Activated T-cell treated with anti-CD3 and anti-CD28 coated beads, Interleukin-2, amount 50 U/mL, for 72 hours (primary cell): ENCODE results near the gene ANP32A. TPM values are rescaled to one million over a fixed set of nuclear protein-coding genes. Genes with fewer than 3 reads are reported as not detected.

Source experiments
- ATAC-seq, 2 donors: fragments of 150-1000 bp; cut with Tn5 transposase; replicated peaks in 1 of 2; 2 replicates each; pipeline ENCODE4 v1.10.0; 2021; ENCODE audit warnings: moderate library complexity in 2 of 2, mild to moderate bottlenecking in 1 of 2
- DNase-seq, 2 donors: peaks; one replicate each; pipeline ENCODE4 v3.0.0; 2021 to 2022; ENCODE audit warnings: mixed read lengths in 1 of 2
- H3K27ac Mint-ChIP-seq: one replicate; pipeline ENCODE4 v1.8.0; 2022; ENCODE audit warnings: mild to moderate bottlenecking, moderate library complexity, mixed read lengths
- H3K27me3 Mint-ChIP-seq: one replicate; pipeline ENCODE4 v1.8.0; 2022; ENCODE audit warnings: low read depth, mixed read lengths
- H3K36me3 Mint-ChIP-seq, 2 donors: one replicate each; pipeline ENCODE4 v1.8.0; 2022; ENCODE audit warnings: mixed read lengths in 2 of 2, mild to moderate bottlenecking in 1 of 2; ENCODE audit not compliant: insufficient read depth in 2 of 2
- H3K4me1 Mint-ChIP-seq: one replicate; pipeline ENCODE4 v1.8.0; 2022; ENCODE audit warnings: low read depth, mixed read lengths
- H3K4me3 Mint-ChIP-seq, 2 donors: one replicate each; pipeline ENCODE4 v1.8.0; 2022; ENCODE audit warnings: mild to moderate bottlenecking in 2 of 2, mixed read lengths in 2 of 2, moderate library complexity in 2 of 2
- H3K9me3 Mint-ChIP-seq, 2 donors: one replicate each; pipeline ENCODE4 v1.8.0; 2022; ENCODE audit warnings: mixed read lengths in 2 of 2
- total RNA-seq, 2 donors: library from RNA; stranded (reverse); gene quantifications; one replicate each; pipeline ENCODE4 v1.2.3, GENCODE V29; 2022

Gene ANP32A
- total RNA-seq, 2 donors from 2014 or later = 200 to 204 TPM

GRCh38 chr15:68802373-68802772 lies 18.3 kb downstream of the ANP32A start:
- H3K4me3 Mint-ChIP-seq = no peak overlapping the region
- ATAC-seq = no peak
- H3K27ac Mint-ChIP-seq = peak overlapping the region; percentile 49
- no peaks in the 10 kb centered on the region for H3K9me3 Mint-ChIP-seq
- peaks cover 1 to 9% of the 10 kb centered on the region in 2 donors for H3K36me3 Mint-ChIP-seq
- no peaks in the 10 kb centered on the region for H3K27me3 Mint-ChIP-seq
- no peak for DNase-seq
- H3K4me1 Mint-ChIP-seq = peaks cover 69% of the 10 kb centered on the region

- Mint-ChIP-seq H3K36me3 (peaks cover 1 to 5% of the 10 kb centered on the region in 2 donors), H3K4me3 (no peak overlapping the region)
- ATAC-seq = no peak
These were observed 19.0 kb downstream of the ANP32A start for GRCh38 chr15:68801572-68802148.

GRCh38 chr15:68800875-68801274 lies 19.8 kb downstream of the ANP32A start:
- peaks cover 0 to 1% of the 10 kb centered on the region in 2 donors for H3K36me3 Mint-ChIP-seq
- no peak for ATAC-seq
- H3K27me3 Mint-ChIP-seq = no peaks in the 10 kb centered on the region
- H3K9me3 Mint-ChIP-seq = no peaks in the 10 kb centered on the region
- no peak overlapping the region for H3K4me3 Mint-ChIP-seq
- H3K27ac Mint-ChIP-seq = peak overlapping the region; percentile 25
- DNase-seq = no peak
- peaks cover 72% of the 10 kb centered on the region for H3K4me1 Mint-ChIP-seq

More at GRCh38 chr15:68801572-68802148, 19.0 kb downstream of the ANP32A start:
- DNase-seq = no peak
- Mint-ChIP-seq H3K27me3 (no peaks in the 10 kb centered on the region), H3K9me3 (no peaks in the 10 kb centered on the region), H3K27ac (peak overlapping the region; percentile 49), H3K4me1 (peaks cover 72% of the 10 kb centered on the region)

GRCh38 chr15:68798346-68799094 lies 22.2 kb downstream of the ANP32A start:
- H3K27me3 Mint-ChIP-seq = no peaks in the 10 kb centered on the region
- no peak for ATAC-seq
- H3K27ac Mint-ChIP-seq = peak overlapping the region; percentile 47
- H3K4me3 Mint-ChIP-seq = peak overlapping the region in 1 of 2 donors; percentile 50
- no peak for DNase-seq
- peaks cover 91% of the 10 kb centered on the region for H3K4me1 Mint-ChIP-seq
- H3K9me3 Mint-ChIP-seq = no peaks in the 10 kb centered on the region
- H3K36me3 Mint-ChIP-seq = peaks cover 0 to 1% of the 10 kb centered on the region in 2 donors

- ATAC-seq (peak; percentile 55 to 57), DNase-seq (peak in 1 of 2 donors; percentile 37)
- H3K4me3 Mint-ChIP-seq = peak overlapping the region; percentile 29 to 70
- H3K27me3 Mint-ChIP-seq = no peaks in the 10 kb centered on the region
- peak overlapping the region; percentile 14 for H3K27ac Mint-ChIP-seq
- peaks cover 96% of the 10 kb centered on the region for H3K4me1 Mint-ChIP-seq
- H3K36me3 Mint-ChIP-seq = peaks cover 1 to 2% of the 10 kb centered on the region in 2 donors
- no peaks in the 10 kb centered on the region for H3K9me3 Mint-ChIP-seq
These were observed 22.9 kb downstream of the ANP32A start for GRCh38 chr15:68797599-68798345.

- Mint-ChIP-seq H3K27ac (peak overlapping the region; percentile 2), H3K4me1 (peaks cover 96% of the 10 kb centered on the region), H3K36me3 (peaks cover 1 to 3% of the 10 kb centered on the region in 2 donors), H3K4me3 (peak overlapping the region; percentile 29 to 70), H3K9me3 (no peaks in the 10 kb centered on the region), H3K27me3 (no peaks in the 10 kb centered on the region)
- ATAC-seq (peak; percentile 82 to 83), DNase-seq (peak; percentile 56)
These were observed 23.5 kb downstream of the ANP32A start for GRCh38 chr15:68797191-68797590.

GRCh38 chr15:68796576-68796975 lies 24.1 kb downstream of the ANP32A start:
- DNase-seq (no peak), ATAC-seq (no peak)
- no peaks in the 10 kb centered on the region for H3K9me3 Mint-ChIP-seq
- H3K27me3 Mint-ChIP-seq = no peaks in the 10 kb centered on the region
- H3K4me3 Mint-ChIP-seq = peak overlapping the region in 1 of 2 donors; percentile 74
- peaks cover 96% of the 10 kb centered on the region for H3K4me1 Mint-ChIP-seq
- H3K36me3 Mint-ChIP-seq = peaks cover 1 to 3% of the 10 kb centered on the region in 2 donors
- H3K27ac Mint-ChIP-seq = no peak overlapping the region

GRCh38 chr15:68795298-68795848 lies 25.3 kb downstream of the ANP32A start:
- H3K27me3 Mint-ChIP-seq = no peaks in the 10 kb centered on the region
- H3K4me1 Mint-ChIP-seq = peaks cover 97% of the 10 kb centered on the region
- ATAC-seq = peak; percentile 51 to 53
- peak; percentile 65 to 72 for DNase-seq
- H3K4me3 Mint-ChIP-seq = peak overlapping the region; percentile 74 to 75
- no peaks in the 10 kb centered on the region for H3K9me3 Mint-ChIP-seq
- H3K27ac Mint-ChIP-seq = peak overlapping the region; percentile 29
- peaks cover 0 to 6% of the 10 kb centered on the region in 2 donors for H3K36me3 Mint-ChIP-seq

- DNase-seq (no peak), ATAC-seq (no peak)
- H3K27me3 Mint-ChIP-seq = no peaks in the 10 kb centered on the region
- H3K9me3 Mint-ChIP-seq = no peaks in the 10 kb centered on the region
- H3K27ac Mint-ChIP-seq = peak overlapping the region; percentile 29
- peak overlapping the region; percentile 74 to 75 for H3K4me3 Mint-ChIP-seq
- H3K36me3 Mint-ChIP-seq = peaks cover 0 to 6% of the 10 kb centered on the region in 2 donors
- peaks cover 97% of the 10 kb centered on the region for H3K4me1 Mint-ChIP-seq
These were observed 25.8 kb downstream of the ANP32A start for GRCh38 chr15:68794863-68795262.

GRCh38 chr15:68794307-68794706 lies 26.4 kb downstream of the ANP32A start:
- Mint-ChIP-seq H3K4me3 (peak overlapping the region; percentile 74 to 75), H3K4me1 (peaks cover 97% of the 10 kb centered on the region), H3K36me3 (peaks cover 0 to 6% of the 10 kb centered on the region in 2 donors), H3K27me3 (no peaks in the 10 kb centered on the region), H3K9me3 (no peaks in the 10 kb centered on the region), H3K27ac (peak overlapping the region; percentile 18)
- DNase-seq (no peak), ATAC-seq (no peak)

- Mint-ChIP-seq H3K36me3 (peaks cover 0 to 6% of the 10 kb centered on the region in 2 donors), H3K9me3 (no peaks in the 10 kb centered on the region), H3K27ac (no peak overlapping the region), H3K27me3 (no peaks in the 10 kb centered on the region), H3K4me3 (no peak overlapping the region), H3K4me1 (peaks cover 97% of the 10 kb centered on the region)
- DNase-seq (no peak), ATAC-seq (no peak)
These were observed 26.9 kb downstream of the ANP32A start for GRCh38 chr15:68793776-68794175.

GRCh38 chr15:68792901-68793766 lies 27.6 kb downstream of the ANP32A start:
- peak overlapping the region; percentile 45 for H3K27ac Mint-ChIP-seq

More at GRCh38 chr15:68792901-68793766, 27.6 kb downstream of the ANP32A start:
- H3K9me3 Mint-ChIP-seq = no peaks in the 10 kb centered on the region
- no peaks in the 10 kb centered on the region for H3K27me3 Mint-ChIP-seq
- ATAC-seq (no peak), DNase-seq (no peak)
- H3K4me3 Mint-ChIP-seq = peak overlapping the region; percentile 32 to 37
- H3K36me3 Mint-ChIP-seq = peaks cover 0 to 6% of the 10 kb centered on the region in 2 donors
- H3K4me1 Mint-ChIP-seq = peaks cover 96% of the 10 kb centered on the region
